Measurements from ENCODE around the gene ZNF316.

Gene ZNF316

DNA sequence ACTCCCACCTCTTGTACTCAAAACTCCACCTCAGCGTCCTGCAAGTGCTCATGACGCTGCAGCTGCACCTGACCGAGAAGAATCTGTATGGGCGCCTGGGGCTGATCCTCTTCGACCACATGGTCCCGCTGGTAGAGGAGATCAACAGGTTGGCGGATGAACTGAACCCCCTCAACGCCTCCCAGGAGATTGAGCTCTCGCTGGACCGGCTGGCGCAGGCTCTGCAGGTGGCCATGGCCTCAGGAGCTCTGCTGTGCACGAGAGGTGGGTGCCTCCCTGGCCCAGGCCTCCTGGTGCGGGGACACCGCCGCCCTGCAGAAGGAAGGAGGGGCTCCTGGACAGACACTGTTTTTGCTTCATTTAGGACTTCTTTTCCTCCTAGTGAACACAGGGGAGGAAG, 37.0 kb upstream of the ZNF316 start:
- Histone ChIP-seq H2AK5ac (ENCODE audit: low read length) (no peak overlapping the region), H3K4me2 (ENCODE audit: low read length) (no peak overlapping the region), H3K27me3 (ENCODE audit: insufficient read depth, low read length, poor library complexity) (no peaks in the 10 kb centered on the region), H3K79me2 (ENCODE audit: control insufficient read depth, insufficient read depth, low read length) (no peaks in the 10 kb centered on the region), H3K23ac (ENCODE audit: low read length) (no peak overlapping the region), H3K9ac (ENCODE audit: low read length) (no peak overlapping the region), H3K56ac (ENCODE audit: low read length) (no peak overlapping the region), H3K36me3 (ENCODE audit: control insufficient read depth, insufficient read depth, low read length) (peaks cover 7% of the 10 kb centered on the region), H3K4me3 (ENCODE audit: low read length) (no peak overlapping the region), H4K8ac (ENCODE audit: low read depth, low read length) (no peak overlapping the region), H3K79me1 (ENCODE audit: low read length) (no peaks in the 10 kb centered on the region), H3K4me1 (ENCODE audit: control insufficient read depth, low read depth, low read length) (no peaks in the 10 kb centered on the region), H3K18ac (ENCODE audit: low read length) (no peak overlapping the region), H3K4ac (ENCODE audit: low read depth, low read length) (no peak overlapping the region), H2BK120ac (ENCODE audit: low read depth, low read length) (no peak overlapping the region), H2BK5ac (ENCODE audit: low read length) (no peak overlapping the region), H4K5ac (ENCODE audit: low read length) (no peak overlapping the region), H2BK15ac (replicated peaks; ENCODE audit: low read depth) (no peak overlapping the region), H3K27ac (ENCODE audit: low read depth, low read length) (no peak overlapping the region)
- no peak for DNase-seq
- WGBS (ENCODE audit: extremely low coverage, insufficient coverage, low lambda C conversion rate), result no CpG with 5 or more reads among the region's 15 CpGs

DNA sequence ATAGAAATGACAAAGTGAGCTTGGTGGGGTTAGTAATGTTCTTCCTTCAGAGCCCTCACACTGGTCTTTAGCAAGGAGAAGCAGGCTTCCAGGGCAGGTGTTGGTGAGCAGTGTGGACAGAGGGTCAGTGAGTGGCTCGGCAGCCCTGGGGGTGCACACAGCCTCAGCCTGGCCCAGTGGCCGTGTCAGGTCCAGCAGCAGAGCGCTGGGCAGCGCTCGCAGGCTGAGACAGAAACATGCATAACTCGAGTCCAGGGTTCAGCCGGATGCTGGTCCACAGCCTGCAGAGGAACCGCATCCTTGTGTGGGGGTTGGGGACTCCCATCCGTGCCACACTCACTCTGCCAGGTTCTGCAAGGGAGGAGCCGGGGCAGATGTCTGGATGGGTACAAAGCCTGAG, 32.7 kb upstream of the ZNF316 start:
- DNase-seq, result no peak
- no peak overlapping the region for H3K18ac ChIP-seq (ENCODE audit: low read length)
- H4K8ac ChIP-seq (ENCODE audit: low read depth, low read length), result no peak overlapping the region
- no peak overlapping the region for H3K4me2 ChIP-seq (ENCODE audit: low read length)
- no peaks in the 10 kb centered on the region for H3K79me1 ChIP-seq (ENCODE audit: low read length)
- H3K4me3 ChIP-seq (ENCODE audit: low read length), result no peak overlapping the region
- no peaks in the 10 kb centered on the region for H3K79me2 ChIP-seq (ENCODE audit: control insufficient read depth, insufficient read depth, low read length)
- H3K4ac ChIP-seq (ENCODE audit: low read depth, low read length), result no peak overlapping the region
- H2BK5ac ChIP-seq (ENCODE audit: low read length), result no peak overlapping the region
- no peak overlapping the region for H4K5ac ChIP-seq (ENCODE audit: low read length)
- H3K27ac ChIP-seq (ENCODE audit: low read depth, low read length), result no peak overlapping the region
- no peaks in the 10 kb centered on the region for H3K4me1 ChIP-seq (ENCODE audit: control insufficient read depth, low read depth, low read length)
- no peak overlapping the region for H2AK5ac ChIP-seq (ENCODE audit: low read length)
- no peak overlapping the region for H3K56ac ChIP-seq (ENCODE audit: low read length)
- no peak overlapping the region for H2BK120ac ChIP-seq (ENCODE audit: low read depth, low read length)
- WGBS (ENCODE audit: extremely low coverage, insufficient coverage, low lambda C conversion rate), result no CpG with 5 or more reads among the region's 10 CpGs
- H3K36me3 ChIP-seq (ENCODE audit: control insufficient read depth, insufficient read depth, low read length), result peaks cover 3% of the 10 kb centered on the region
- H3K23ac ChIP-seq (ENCODE audit: low read length), result no peak overlapping the region
- no peak overlapping the region for H3K9ac ChIP-seq (ENCODE audit: low read length)
- H2BK15ac ChIP-seq (replicated peaks; ENCODE audit: low read depth), result no peak overlapping the region
- no peaks in the 10 kb centered on the region for H3K27me3 ChIP-seq (ENCODE audit: insufficient read depth, low read length, poor library complexity)

DNA sequence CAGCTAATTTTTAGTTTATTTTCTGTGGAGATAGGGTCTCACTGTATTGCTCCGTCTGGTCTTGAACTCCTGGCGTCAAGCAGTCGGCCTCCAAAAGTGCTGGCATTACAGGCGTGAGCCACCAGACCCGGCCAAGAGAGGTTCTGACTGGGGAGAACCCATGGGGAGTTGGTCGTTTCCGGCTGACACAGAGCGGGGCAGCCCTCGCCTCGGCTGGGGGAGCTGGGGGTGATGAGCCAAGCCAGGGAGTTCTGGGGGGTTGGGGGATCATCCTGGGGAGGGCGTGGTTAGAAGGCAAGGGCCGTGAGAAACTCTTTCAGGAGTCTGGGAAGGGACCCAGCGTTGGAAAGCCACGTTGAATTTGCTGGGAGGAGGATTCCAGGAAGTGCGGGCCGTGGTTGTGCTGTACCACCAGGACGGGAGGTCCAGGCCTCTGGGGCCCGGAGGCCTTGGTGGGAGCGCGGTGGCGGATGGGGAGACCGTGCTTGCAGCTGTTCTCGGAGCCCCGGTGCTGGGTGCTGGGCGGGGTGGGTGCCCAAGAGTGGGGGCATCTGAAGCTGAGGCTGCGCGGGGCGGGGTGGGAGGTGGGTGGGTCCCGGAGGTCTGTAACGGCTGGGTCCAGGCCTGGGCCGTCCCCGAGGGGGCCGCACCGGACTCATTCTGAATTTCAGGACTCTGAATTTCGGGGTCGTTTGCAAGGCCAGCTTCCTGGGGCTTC, 30.1 kb upstream of the ZNF316 start:
- Histone ChIP-seq H3K79me1 (ENCODE audit: low read length) (no peaks in the 10 kb centered on the region), H4K8ac (ENCODE audit: low read depth, low read length) (no peak overlapping the region), H3K56ac (ENCODE audit: low read length) (no peak overlapping the region), H3K18ac (ENCODE audit: low read length) (no peak overlapping the region), H3K9ac (ENCODE audit: low read length) (no peak overlapping the region), H3K4ac (ENCODE audit: low read depth, low read length) (no peak overlapping the region), H3K23ac (ENCODE audit: low read length) (no peak overlapping the region), H3K27ac (ENCODE audit: low read depth, low read length) (no peak overlapping the region), H3K4me2 (ENCODE audit: low read length) (no peak overlapping the region), H2BK15ac (replicated peaks; ENCODE audit: low read depth) (no peak overlapping the region), H2BK120ac (ENCODE audit: low read depth, low read length) (no peak overlapping the region), H4K5ac (ENCODE audit: low read length) (no peak overlapping the region), H2BK5ac (ENCODE audit: low read length) (no peak overlapping the region), H3K27me3 (ENCODE audit: insufficient read depth, low read length, poor library complexity) (no peaks in the 10 kb centered on the region), H3K4me1 (ENCODE audit: control insufficient read depth, low read depth, low read length) (no peaks in the 10 kb centered on the region), H3K36me3 (ENCODE audit: control insufficient read depth, insufficient read depth, low read length) (peaks cover 3% of the 10 kb centered on the region), H2AK5ac (ENCODE audit: low read length) (no peak overlapping the region), H3K79me2 (ENCODE audit: control insufficient read depth, insufficient read depth, low read length) (no peaks in the 10 kb centered on the region), H3K4me3 (ENCODE audit: low read length) (no peak overlapping the region)
- DNase-seq, result no peak
- WGBS (ENCODE audit: extremely low coverage, insufficient coverage, low lambda C conversion rate), result no CpG with 5 or more reads among the region's 36 CpGs

DNA sequence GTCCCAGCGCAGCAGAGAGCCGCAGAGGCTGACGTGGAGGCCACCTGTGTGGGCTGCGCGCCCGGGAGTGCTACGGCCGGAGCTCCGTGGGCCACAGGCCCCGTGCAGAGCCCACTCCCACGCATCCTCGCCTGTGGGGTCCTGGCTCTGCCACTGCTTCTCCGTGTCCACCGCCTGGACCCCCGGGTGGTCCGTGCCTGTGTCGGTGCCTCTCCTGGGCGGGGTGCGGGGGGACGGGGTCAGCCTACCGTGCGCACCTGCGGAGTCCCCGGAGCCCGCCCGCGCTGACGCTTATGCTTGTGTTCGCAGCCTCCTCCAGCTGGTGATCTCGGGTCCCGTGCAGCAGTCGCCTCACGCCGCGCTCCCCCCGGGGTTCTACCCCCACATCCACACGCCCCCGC, 29.5 kb upstream of the ZNF316 start:
- no peaks in the 10 kb centered on the region for H3K79me1 ChIP-seq (ENCODE audit: low read length)
- no CpG with 5 or more reads among the region's 38 CpGs for WGBS (ENCODE audit: extremely low coverage, insufficient coverage, low lambda C conversion rate)
- H2BK5ac ChIP-seq (ENCODE audit: low read length), result no peak overlapping the region
- no peak overlapping the region for H3K4me2 ChIP-seq (ENCODE audit: low read length)
- H3K4me1 ChIP-seq (ENCODE audit: control insufficient read depth, low read depth, low read length), result no peaks in the 10 kb centered on the region
- no peak overlapping the region for H3K4me3 ChIP-seq (ENCODE audit: low read length)
- no peak overlapping the region for H2BK120ac ChIP-seq (ENCODE audit: low read depth, low read length)
- no peaks in the 10 kb centered on the region for H3K27me3 ChIP-seq (ENCODE audit: insufficient read depth, low read length, poor library complexity)
- H3K36me3 ChIP-seq (ENCODE audit: control insufficient read depth, insufficient read depth, low read length), result peaks cover 3% of the 10 kb centered on the region
- DNase-seq, result no peak
- H2AK5ac ChIP-seq (ENCODE audit: low read length), result no peak overlapping the region
- H4K8ac ChIP-seq (ENCODE audit: low read depth, low read length), result no peak overlapping the region
- H3K27ac ChIP-seq (ENCODE audit: low read depth, low read length), result no peak overlapping the region
- H3K18ac ChIP-seq (ENCODE audit: low read length), result no peak overlapping the region
- no peak overlapping the region for H3K56ac ChIP-seq (ENCODE audit: low read length)
- no peak overlapping the region for H3K23ac ChIP-seq (ENCODE audit: low read length)
- H4K5ac ChIP-seq (ENCODE audit: low read length), result no peak overlapping the region
- H3K79me2 ChIP-seq (ENCODE audit: control insufficient read depth, insufficient read depth, low read length), result no peaks in the 10 kb centered on the region
- no peak overlapping the region for H3K9ac ChIP-seq (ENCODE audit: low read length)
- H2BK15ac ChIP-seq (replicated peaks; ENCODE audit: low read depth), result no peak overlapping the region
- no peak overlapping the region for H3K4ac ChIP-seq (ENCODE audit: low read depth, low read length)

DNA sequence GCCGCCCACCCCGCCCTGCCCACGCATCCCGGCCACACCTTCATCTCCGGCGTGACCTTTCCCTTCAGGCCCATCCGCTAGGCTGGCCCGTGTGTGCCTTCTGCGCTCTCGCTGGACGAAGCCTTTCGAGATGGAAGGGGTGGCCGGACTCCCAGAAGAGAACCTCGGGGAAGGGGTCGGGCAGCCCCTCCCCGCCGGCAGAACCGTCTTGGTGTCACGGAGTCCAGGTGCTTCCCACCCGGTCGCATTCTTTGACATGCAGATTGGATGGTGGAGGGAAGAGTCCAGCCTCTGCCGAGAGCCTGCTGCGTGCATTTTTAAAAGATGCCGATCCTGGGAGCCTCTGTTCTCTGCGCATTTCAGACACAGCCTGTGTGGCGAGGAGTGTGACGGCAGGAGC, 29.0 kb upstream of the ZNF316 start:
- no CpG with 5 or more reads among the region's 27 CpGs for WGBS (ENCODE audit: extremely low coverage, insufficient coverage, low lambda C conversion rate)
- no peak overlapping the region for H3K4me3 ChIP-seq (ENCODE audit: low read length)
- H3K4me1 ChIP-seq (ENCODE audit: control insufficient read depth, low read depth, low read length), result no peaks in the 10 kb centered on the region
- H3K23ac ChIP-seq (ENCODE audit: low read length), result no peak overlapping the region
- H3K56ac ChIP-seq (ENCODE audit: low read length), result no peak overlapping the region
- H2BK120ac ChIP-seq (ENCODE audit: low read depth, low read length), result no peak overlapping the region
- no peak overlapping the region for H2BK5ac ChIP-seq (ENCODE audit: low read length)
- no peaks in the 10 kb centered on the region for H3K27me3 ChIP-seq (ENCODE audit: insufficient read depth, low read length, poor library complexity)
- no peak for DNase-seq
- no peak overlapping the region for H3K4me2 ChIP-seq (ENCODE audit: low read length)
- H3K36me3 ChIP-seq (ENCODE audit: control insufficient read depth, insufficient read depth, low read length), result peaks cover 3% of the 10 kb centered on the region
- H2AK5ac ChIP-seq (ENCODE audit: low read length), result no peak overlapping the region
- H2BK15ac ChIP-seq (replicated peaks; ENCODE audit: low read depth), result no peak overlapping the region
- H4K8ac ChIP-seq (ENCODE audit: low read depth, low read length), result no peak overlapping the region
- no peak overlapping the region for H3K18ac ChIP-seq (ENCODE audit: low read length)
- no peaks in the 10 kb centered on the region for H3K79me1 ChIP-seq (ENCODE audit: low read length)
- no peak overlapping the region for H4K5ac ChIP-seq (ENCODE audit: low read length)
- H3K4ac ChIP-seq (ENCODE audit: low read depth, low read length), result no peak overlapping the region
- H3K27ac ChIP-seq (ENCODE audit: low read depth, low read length), result no peak overlapping the region
- H3K79me2 ChIP-seq (ENCODE audit: control insufficient read depth, insufficient read depth, low read length), result no peaks in the 10 kb centered on the region
- no peak overlapping the region for H3K9ac ChIP-seq (ENCODE audit: low read length)

DNA sequence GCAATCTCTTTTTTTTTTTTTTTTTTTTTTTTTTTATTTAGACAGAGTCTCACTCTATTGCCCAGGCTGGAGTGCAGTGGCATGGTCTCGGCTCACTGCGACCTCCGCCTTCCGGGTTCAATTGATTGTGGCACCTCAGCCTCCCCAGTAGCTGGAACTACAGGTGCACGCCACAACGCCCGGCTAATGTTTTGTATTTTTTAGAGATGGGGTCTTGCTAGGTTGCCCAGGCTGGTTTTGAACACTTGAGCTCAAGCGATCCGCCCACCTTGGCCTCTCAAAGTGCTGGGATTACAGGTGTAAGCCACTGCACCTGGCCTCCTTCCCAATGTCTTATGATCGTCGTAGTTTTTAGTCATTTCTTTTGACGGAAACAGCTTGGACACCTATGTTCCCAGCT, 28.3 kb upstream of the ZNF316 start:
- Histone ChIP-seq H4K5ac (ENCODE audit: low read length) (no peak overlapping the region), H2BK5ac (ENCODE audit: low read length) (no peak overlapping the region), H3K79me1 (ENCODE audit: low read length) (no peaks in the 10 kb centered on the region), H4K8ac (ENCODE audit: low read depth, low read length) (no peak overlapping the region), H3K4me1 (ENCODE audit: control insufficient read depth, low read depth, low read length) (peaks cover 2% of the 10 kb centered on the region), H3K27ac (ENCODE audit: low read depth, low read length) (no peak overlapping the region), H2BK120ac (ENCODE audit: low read depth, low read length) (no peak overlapping the region), H3K27me3 (ENCODE audit: insufficient read depth, low read length, poor library complexity) (no peaks in the 10 kb centered on the region), H3K4me2 (ENCODE audit: low read length) (no peak overlapping the region), H3K23ac (ENCODE audit: low read length) (no peak overlapping the region), H2BK15ac (replicated peaks; ENCODE audit: low read depth) (no peak overlapping the region), H3K9ac (ENCODE audit: low read length) (no peak overlapping the region), H3K36me3 (ENCODE audit: control insufficient read depth, insufficient read depth, low read length) (peaks cover 3% of the 10 kb centered on the region), H3K18ac (ENCODE audit: low read length) (no peak overlapping the region), H3K4ac (ENCODE audit: low read depth, low read length) (no peak overlapping the region), H2AK5ac (ENCODE audit: low read length) (no peak overlapping the region), H3K56ac (ENCODE audit: low read length) (no peak overlapping the region), H3K4me3 (ENCODE audit: low read length) (no peak overlapping the region), H3K79me2 (ENCODE audit: control insufficient read depth, insufficient read depth, low read length) (no peaks in the 10 kb centered on the region)
- no CpG with 5 or more reads among the region's 12 CpGs for WGBS (ENCODE audit: extremely low coverage, insufficient coverage, low lambda C conversion rate)
- DNase-seq, result no peak
